Neural cell (in vitro differentiated cells): ENCODE results near the gene MRPL21.

ENCODE experiments used
- EZH2 ChIP-seq: fragments of 200-600, 300-800 bp; shearing (Covaris generic), sonication (generic); IDR thresholded peaks from 2 replicates; pipeline ENCODE4 v1.6.1; 2014; ENCODE audit warnings: antibody characterized with exemption, low read length, borderline replicate concordance, mild to moderate bottlenecking; ENCODE audit not compliant: insufficient read depth, poor library complexity, severe bottlenecking
- SMC3 ChIP-seq: fragments of 450-650 bp; conservative IDR thresholded peaks from 2 replicates; pipeline ENCODE4 v1.6.1; 2014; ENCODE audit warnings: antibody characterized with exemption, mild to moderate bottlenecking, moderate library complexity; ENCODE audit not compliant: poor library complexity
- TAF1 ChIP-seq: IDR thresholded peaks from 2 replicates; pipeline ENCODE4 v1.6.1; 2012; ENCODE audit warnings: low read depth
- TF ChIP-seq, protein P1 (sequence below): fragments of 450-650 bp; IDR thresholded peaks from 2 replicates; pipeline ENCODE4 v1.5.1; 2014; ENCODE audit warnings: antibody characterized with exemption, mild to moderate bottlenecking, moderate library complexity; ENCODE audit not compliant: poor library complexity, severe bottlenecking
- TF ChIP-seq, protein P2 (sequence below): IDR thresholded peaks from 2 replicates; pipeline ENCODE4 v1.6.1; 2012; ENCODE audit warnings: borderline replicate concordance

DNA sequence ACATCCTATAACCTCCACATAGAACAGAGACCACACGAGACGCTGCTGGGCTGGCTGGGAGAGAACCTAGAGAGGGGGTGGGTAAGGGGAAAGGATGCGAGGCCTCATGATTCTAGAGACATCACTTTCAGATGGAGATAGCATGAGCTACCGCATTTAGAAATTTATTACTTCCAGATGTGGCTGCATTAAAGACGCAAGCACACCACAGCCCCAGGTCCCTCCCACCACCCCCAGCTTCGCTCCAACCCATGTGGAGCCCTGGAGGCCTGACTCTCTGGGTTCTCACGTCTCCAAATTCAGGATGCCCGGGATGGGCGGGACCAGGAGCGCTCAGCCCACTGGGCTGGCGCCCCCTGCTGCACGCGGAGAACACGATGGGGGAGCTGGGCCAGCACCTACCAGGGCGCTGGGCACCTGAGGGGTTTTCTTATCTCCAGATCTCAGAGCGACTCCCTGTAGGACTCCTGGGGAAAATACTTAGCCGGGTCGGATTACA, 13.6 kb downstream of the MRPL21 start:
- TF ChIP-seq, protein P1, sequence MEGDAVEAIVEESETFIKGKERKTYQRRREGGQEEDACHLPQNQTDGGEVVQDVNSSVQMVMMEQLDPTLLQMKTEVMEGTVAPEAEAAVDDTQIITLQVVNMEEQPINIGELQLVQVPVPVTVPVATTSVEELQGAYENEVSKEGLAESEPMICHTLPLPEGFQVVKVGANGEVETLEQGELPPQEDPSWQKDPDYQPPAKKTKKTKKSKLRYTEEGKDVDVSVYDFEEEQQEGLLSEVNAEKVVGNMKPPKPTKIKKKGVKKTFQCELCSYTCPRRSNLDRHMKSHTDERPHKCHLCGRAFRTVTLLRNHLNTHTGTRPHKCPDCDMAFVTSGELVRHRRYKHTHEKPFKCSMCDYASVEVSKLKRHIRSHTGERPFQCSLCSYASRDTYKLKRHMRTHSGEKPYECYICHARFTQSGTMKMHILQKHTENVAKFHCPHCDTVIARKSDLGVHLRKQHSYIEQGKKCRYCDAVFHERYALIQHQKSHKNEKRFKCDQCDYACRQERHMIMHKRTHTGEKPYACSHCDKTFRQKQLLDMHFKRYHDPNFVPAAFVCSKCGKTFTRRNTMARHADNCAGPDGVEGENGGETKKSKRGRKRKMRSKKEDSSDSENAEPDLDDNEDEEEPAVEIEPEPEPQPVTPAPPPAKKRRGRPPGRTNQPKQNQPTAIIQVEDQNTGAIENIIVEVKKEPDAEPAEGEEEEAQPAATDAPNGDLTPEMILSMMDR = peak; percentile 24
- no peak for TF ChIP-seq TAF1
- TF ChIP-seq SMC3 = peak; percentile 31
- no peak for TF ChIP-seq EZH2
- TF ChIP-seq, protein P2, sequence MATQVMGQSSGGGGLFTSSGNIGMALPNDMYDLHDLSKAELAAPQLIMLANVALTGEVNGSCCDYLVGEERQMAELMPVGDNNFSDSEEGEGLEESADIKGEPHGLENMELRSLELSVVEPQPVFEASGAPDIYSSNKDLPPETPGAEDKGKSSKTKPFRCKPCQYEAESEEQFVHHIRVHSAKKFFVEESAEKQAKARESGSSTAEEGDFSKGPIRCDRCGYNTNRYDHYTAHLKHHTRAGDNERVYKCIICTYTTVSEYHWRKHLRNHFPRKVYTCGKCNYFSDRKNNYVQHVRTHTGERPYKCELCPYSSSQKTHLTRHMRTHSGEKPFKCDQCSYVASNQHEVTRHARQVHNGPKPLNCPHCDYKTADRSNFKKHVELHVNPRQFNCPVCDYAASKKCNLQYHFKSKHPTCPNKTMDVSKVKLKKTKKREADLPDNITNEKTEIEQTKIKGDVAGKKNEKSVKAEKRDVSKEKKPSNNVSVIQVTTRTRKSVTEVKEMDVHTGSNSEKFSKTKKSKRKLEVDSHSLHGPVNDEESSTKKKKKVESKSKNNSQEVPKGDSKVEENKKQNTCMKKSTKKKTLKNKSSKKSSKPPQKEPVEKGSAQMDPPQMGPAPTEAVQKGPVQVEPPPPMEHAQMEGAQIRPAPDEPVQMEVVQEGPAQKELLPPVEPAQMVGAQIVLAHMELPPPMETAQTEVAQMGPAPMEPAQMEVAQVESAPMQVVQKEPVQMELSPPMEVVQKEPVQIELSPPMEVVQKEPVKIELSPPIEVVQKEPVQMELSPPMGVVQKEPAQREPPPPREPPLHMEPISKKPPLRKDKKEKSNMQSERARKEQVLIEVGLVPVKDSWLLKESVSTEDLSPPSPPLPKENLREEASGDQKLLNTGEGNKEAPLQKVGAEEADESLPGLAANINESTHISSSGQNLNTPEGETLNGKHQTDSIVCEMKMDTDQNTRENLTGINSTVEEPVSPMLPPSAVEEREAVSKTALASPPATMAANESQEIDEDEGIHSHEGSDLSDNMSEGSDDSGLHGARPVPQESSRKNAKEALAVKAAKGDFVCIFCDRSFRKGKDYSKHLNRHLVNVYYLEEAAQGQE = no peak
